NCI-H1105 treated with DMSO at 0.1 percent for 48 hours (cell line): ENCODE measurements around the gene LHFPL2.
"Not testable (repeated sequence)": the region's sequence is repeated elsewhere in the genome, so short reads cannot be mapped to it uniquely, and the experiment has no call there.

Experiments used
- DNase-seq: peaks from one replicate; lab custom pipeline; 2025; lab: John Stamatoyannopoulos, UW

LHFPL2 gene

DNA sequence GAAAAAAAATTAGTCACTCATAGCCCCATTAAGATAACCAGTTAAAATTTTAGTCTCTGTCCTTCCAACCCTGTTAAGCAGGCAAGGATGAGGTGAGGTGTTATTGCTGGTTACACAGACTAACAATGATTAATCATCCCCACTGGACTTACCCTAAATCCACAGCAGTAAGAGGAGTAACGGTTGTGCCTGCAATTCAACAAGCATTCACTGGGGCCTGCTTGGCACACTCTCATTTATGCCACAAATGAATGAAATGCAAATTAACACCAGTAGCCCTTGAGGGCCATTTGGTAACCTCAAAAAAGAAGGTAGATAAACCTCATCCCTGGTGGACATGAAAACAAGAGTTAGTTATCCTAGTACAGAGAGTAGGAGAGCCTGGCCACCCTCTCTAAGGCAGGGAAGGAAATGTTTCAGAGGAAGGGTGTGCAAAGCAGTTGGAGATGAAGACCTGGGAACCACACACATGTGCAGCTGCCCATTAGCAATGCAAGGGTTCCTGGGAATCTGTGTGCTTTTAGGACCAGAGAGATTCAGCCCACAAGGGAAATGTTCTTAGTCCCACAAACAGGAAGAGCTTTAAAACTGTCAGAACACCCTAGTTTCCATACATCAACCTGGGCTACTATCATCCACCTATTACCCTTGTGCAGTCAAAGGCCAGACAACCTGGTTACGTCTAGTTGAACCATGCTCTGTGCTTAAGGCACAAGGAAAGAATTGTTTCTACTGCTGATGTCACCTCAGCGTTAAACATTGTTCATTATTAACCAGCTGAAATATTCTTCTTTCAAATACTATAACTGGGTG lies 7.7 kb downstream of the LHFPL2 start:
- no peak for DNase-seq

DNA sequence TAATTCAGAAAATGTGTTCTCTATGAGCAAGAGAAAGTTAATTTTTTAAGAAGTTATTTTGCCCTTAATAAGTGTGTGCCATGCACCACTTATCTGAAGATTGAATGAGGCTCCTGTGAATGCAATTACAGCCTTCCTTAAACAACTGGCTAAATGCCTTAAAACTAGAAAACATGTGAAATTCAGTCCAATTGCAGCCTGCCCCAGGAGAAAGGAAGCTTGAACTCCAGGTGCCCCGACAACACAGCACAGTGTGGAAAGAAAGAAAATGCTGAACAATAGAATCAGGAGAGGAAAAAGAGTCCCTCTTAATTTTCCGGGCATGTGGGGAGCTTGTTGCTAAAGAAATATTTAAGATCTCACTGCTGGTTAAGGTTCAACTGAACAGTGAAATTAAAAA lies 8.8 kb downstream of the LHFPL2 start:
- no peak for DNase-seq

- DNase-seq = no peak
Observed at GRCh38 chr5:78638973-78639669, 9.5 kb downstream of the LHFPL2 start.

DNA sequence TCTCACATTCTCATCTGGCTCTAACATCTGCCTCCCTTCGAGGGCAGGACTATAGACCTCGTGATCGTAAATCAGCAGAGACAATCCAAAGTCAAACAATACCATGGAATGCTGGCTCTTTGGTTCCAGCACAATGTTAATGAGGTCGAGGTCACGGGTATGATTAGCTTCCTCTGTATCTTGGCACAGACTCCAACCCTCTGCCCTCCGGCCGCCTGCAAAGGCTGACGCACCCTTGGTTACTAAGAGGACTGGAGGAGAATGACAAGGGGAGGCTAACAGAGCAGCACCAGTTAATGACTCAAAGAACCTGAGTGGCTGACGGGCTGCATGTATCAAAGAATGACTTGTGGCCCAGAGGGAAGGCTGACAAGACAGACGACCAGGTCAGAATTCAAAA lies 10.1 kb downstream of the LHFPL2 start:
- DNase-seq = peak; percentile 8

DNA sequence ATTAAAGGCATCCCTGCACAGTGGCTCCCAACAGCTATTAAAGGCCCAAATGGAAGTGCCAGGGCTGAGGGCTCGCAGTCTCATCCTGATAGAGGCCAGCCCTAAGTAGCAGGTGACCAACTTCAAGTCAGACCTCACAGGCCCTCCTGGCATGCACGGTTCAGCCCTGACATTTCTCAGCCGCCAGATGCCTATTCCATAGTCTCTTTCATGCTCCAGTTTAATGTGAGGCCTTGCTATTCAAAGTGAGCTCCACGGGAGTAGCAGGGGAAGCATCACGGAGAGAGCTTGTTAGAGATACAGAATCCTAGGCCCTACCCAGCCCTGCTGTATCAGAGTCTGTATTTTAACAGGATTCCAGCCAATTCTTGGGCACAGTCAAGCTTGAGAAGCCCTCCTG lies 11.1 kb downstream of the LHFPL2 start:
- DNase-seq = no peak

DNA sequence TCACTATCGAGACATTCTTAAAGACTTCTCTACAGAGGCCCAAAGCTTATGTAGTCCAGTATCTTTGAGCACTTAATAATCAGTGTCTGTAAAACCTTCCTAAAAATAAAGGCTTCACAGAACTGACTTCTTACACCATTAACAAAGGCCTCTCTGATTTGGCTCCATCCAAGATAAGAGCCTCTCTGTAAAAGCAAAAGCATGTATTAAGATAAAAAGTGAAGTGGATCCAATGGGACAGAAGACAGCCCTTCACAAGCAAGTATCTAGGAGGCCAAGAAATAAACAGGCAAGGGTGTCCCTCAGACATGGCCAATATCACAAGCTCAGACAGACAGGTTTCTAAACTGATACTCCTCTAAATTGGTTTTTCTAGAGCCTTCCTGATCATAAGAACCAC lies 11.9 kb downstream of the LHFPL2 start:
- DNase-seq = no peak

DNA sequence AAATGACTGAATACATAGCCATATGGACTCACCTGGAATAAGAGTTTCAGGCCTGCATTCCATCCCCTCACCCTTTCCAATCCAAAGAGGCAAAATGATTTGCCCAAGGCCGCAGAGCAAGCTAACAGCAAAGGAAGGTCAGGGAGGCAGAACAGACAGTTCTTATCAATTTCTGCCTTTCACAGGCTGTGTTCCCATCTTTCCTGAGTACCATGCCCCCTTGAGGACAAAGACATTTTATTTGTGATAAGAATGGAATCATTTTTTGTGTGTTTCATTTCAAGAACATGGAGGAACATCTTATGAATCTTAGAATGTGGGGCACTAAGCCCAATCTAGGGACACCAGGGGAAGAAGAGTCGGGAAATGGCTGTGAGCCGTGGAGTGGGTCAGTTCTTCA lies 13.9 kb downstream of the LHFPL2 start:
- DNase-seq = no peak

DNA sequence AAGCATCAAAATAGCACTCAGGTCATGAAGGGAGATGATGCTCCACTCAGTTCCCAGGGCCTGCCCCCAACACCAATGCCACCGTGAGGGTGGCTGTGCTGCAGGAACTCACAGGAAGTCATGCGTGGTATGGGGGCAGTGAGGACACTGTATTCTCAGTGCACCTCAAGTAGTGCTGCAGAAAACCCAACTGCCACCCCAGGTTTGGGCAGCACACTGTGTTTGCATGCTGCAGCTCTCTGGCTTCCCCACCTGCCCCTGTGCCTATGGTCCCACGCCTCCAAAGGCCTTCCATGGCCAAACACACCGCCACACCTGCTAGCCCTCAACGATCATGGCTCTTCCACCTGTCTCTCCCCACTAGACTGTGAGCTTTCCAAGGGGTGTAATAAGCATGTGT lies 14.3 kb downstream of the LHFPL2 start:
- DNase-seq = no peak

DNA sequence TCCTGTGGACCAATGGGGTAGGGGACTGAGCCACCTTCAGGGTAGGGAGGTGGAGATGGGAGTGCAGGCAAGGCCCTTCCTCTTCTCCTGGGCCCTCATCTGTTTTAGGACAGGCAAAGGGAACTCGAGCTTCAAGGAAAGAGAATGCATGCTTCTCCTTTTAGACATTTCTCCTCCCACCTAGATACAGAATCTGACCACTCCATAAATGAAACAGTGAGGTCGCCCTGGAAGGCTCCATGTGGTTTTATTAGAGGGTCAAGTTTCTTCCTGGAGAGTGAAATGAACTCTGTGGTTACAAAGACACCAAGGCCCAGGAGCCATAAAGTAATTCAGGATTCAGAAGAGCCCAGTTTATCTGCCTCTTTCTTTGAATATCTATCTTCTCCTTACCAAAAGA lies 14.9 kb downstream of the LHFPL2 start:
- no peak for DNase-seq

DNA sequence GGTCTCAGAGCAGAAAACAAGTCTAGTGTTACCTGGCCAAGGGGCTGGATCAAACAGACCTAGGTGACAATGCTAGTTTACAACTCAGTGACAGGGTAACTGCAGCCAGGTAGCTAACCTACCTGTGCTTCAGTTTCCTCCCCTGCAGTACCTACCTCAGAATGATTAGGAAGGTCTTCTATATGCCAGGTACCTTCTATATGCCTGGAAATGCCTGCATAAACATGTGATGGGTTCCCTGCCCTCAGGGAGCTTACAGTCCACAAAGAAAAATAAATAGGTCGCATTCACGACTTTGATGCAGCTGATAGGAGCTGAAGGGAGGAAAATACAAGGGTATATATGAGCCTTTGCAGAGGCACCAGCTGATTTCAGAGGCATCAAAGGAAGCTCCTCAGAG lies 16.1 kb downstream of the LHFPL2 start:
- DNase-seq = no peak

GRCh38 chr5:78631931-78632330 lies 16.6 kb downstream of the LHFPL2 start:
- DNase-seq = no peak

DNA sequence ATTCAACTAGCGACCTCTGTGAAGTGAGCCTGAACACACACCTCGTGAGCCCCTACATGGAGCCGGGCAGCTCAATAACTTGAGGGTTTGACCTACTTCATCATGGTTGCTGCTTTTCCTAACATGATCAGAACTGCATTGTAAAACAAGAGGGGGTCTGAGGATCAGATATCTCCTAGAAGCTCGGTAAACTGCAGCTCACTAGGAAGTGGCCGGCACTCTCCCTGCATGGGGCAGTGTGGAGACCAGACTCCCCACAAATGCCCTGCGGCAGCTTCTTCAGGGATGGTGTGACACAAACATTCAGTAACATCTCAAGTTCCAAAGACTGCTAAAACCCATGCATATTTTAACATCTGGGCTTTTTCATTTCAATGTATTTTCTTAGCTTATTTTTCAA lies 18.5 kb downstream of the LHFPL2 start:
- no peak for DNase-seq

GRCh38 chr5:78629624-78630023 lies 18.9 kb downstream of the LHFPL2 start:
- no peak for DNase-seq

DNA sequence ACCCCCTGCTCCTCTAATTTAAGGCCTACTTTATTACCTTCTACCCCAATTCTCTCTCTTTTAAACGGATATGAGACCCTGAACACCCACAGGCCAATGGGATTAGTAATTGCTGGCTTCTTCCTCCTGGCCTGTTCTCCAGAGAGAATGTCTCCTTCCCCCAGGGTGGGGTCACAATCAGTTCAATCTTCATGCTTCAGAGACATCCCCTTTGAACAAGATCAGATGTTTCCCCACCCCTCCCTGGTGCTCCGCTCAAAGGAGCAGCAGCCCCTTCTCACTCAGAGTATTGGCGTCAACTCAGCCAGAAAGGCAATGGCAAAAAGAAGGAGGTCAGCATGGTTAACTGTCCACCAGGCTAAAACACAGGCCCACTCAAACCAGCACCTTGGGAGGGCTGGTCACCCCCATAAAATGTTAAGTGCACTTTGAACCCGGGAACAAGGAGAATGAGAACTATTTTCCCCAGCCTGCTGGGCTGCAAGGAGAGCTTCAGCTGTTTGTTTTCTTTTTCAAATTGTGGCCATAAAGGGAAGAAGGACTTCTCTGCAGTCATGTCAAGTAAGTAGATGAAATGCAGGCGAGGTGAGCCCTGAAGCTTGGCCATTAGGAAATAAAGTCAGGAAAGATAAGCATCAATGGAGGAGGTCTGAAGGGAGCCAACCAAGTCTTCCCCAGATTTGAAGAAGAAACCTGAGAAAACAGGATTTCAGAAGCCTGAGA lies 20.1 kb downstream of the LHFPL2 start:
- no peak for DNase-seq

DNA sequence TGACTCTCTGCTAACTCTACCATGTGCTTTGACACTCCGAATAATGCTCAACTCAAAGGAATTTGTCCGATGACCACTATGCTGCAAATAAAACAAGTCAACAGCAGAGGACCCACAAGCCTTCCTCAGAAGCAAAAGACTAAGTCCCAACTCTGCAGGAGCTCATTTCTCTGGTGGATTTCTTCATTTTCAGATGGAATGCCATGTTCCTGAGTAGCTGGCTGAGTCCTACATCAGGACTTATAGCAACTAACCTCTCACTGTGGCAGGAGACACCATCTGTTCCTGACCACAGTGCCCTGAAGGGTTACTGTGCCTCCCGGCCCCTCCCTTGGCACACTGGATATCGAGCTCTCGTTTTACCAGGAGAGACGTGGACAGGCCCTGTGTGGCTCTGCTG lies 20.8 kb downstream of the LHFPL2 start:
- DNase-seq = no peak

- DNase-seq = no peak
Observed at GRCh38 chr5:78627175-78627574, 21.4 kb downstream of the LHFPL2 start.

DNA sequence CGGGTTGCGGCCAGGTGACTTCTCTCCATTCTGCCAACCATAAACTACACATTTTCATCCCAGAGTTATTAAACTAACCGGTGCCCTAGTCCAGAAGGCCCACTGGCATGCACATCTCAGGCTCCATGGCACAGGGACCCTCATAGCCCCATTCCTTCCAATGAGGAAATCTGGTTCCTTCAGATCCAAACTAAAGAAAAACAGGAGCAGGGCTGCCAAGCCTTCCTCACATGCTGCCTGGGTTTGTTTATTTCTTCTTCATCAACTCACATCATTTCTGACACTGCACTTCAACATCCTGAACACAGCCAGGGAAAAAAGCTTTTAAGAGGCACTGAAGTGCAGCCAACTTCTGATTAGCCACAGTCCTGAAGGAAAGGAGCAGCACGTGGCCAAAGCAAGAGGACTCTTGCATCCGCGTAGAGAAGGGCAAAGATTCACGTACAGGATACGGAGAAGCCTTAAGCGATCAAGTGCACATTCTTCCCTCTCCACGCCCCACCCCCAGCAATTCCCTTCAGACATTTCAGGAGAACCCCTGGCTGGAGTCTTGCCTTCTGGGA lies 22.5 kb downstream of the LHFPL2 start:
- DNase-seq = no peak

DNA sequence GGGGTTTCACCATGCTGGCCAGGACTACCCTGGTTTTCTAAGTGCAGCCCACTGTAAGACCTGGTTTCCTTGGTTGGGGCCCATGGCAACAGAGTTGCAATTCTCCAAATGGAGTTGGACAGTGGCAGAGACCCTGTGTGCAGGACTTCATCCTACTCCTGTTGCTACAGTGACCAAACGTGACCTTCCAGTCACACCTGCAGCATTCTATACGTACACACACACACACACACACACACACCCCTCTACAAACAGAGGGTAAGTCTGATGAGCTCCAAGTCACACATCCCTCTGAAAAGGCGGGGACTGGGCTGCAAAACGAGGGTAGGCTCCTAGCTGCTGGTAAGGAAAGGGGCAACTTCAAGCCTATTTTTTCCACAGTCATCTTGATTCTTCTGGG lies 23.6 kb downstream of the LHFPL2 start:
- no peak for DNase-seq

GRCh38 chr5:78624011-78624541 lies 24.5 kb downstream of the LHFPL2 start:
- no peak for DNase-seq

DNA sequence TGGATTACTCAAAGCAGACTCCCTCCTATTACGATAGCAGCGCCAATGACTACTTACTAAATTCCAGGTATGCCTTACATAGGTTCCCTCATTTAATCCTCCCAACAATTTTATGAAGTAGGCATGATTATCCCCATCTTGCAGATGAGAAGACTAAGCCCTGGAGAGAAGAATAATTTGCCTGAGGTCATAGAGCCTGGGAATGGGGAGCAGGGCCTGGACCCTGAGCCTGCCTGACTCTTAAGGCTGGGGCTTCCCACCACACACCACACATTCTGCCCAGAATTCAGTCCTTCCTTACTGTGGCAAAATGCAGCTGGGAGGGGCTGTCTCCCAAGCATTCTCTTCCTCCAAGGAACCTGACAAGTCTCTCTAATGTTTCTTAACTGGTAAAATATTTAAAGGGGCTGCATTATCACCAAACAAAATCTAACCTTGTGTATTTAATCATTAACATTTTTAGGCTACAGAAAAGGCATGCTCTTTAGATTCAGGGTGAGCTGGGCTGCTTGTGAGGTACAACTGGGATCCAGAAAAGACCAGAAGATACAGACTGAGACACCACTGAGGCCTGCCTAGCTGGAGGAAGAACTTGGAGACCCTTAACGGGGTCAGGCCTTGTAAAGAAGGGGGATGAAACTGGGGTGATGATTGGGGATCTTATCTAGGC lies 26.1 kb downstream of the LHFPL2 start:
- no peak for DNase-seq

GRCh38 chr5:78621291-78621738 lies 27.3 kb downstream of the LHFPL2 start:
- DNase-seq = no peak

- not testable (repeated sequence) for DNase-seq
Observed at GRCh38 chr5:78620119-78620518, 28.5 kb downstream of the LHFPL2 start.
